ENCODE data around the gene TBX3.
A peak's percentile ranks its signal among the peaks of the same experiment; 100 is the strongest.

GRCh38 chr12:114668151-114668885, 15.7 kb downstream of the TBX3 start:
- TF ChIP-seq CTCF (IDR thresholded peaks at IDR 0.05; ENCODE audit: low read depth, low read length, missing input control): peak; percentile 78
- peak; percentile 94 for TF ChIP-seq YY1 (IDR thresholded peaks at IDR 0.05)
- TF ChIP-seq MAX (IDR thresholded peaks at IDR 0.05): peak; percentile 51
- peak; percentile 49 for TF ChIP-seq ATF3 (IDR thresholded peaks at IDR 0.05)
- TF ChIP-seq FOXA1 (IDR thresholded peaks at IDR 0.05): no peak
- TF ChIP-seq REST (IDR thresholded peaks at IDR 0.05): peak; percentile 72
- peak; percentile 84 to 87 for TF ChIP-seq RAD21 (IDR thresholded peaks at IDR 0.05)
- no peak for TF ChIP-seq EGR1 (IDR thresholded peaks at IDR 0.05; ENCODE audit: low read depth in 2 of 2)
- peak; percentile 63 for TF ChIP-seq SP1 (IDR thresholded peaks at IDR 0.05)
- peak; percentile 51 for TF ChIP-seq ZBTB33 (IDR thresholded peaks at IDR 0.05)
- TF ChIP-seq TAF1 (conservative IDR thresholded peaks at IDR 0.05): peak; percentile 68
- no peak for TF ChIP-seq GABPA (IDR thresholded peaks at IDR 0.05 in 1 of 2, conservative IDR thresholded peaks at IDR 0.05 in 1 of 2)
- peak in 1 of 2 donors; percentile 45 for TF ChIP-seq JUND (IDR thresholded peaks at IDR 0.05)
- peak; percentile 47 for TF ChIP-seq NR2F2 (IDR thresholded peaks at IDR 0.05)

All from liver (tissue), 3 donors.